SJCRH30 (cell line): ENCODE measurements around the gene OR4K14. TPM values are rescaled to one million over a fixed set of nuclear protein-coding genes. Genes with fewer than 3 reads are reported as not detected.

Experiments
- total RNA-seq: library from RNA; depleted of rRNA; stranded (reverse); fragments of >200 nt; shearing (Covaris generic); gene quantifications from 2 replicates; pipeline ENCODE4 v1.2.3, GENCODE V29; 2014; rRNA removed

OR4K14 gene
- total RNA-seq, 1 experiment from 2014 or later, result not detected

Other genes with a start within 250 kb of the OR4K14 start
- gene OR4M1, start 245.8 kb downstream of the OR4K14 start, total RNA-seq, result not detected in 2 replicates
- not detected in 2 replicates for gene OR4N2, start 215.5 kb downstream of the OR4K14 start, total RNA-seq
- not detected in 2 replicates for gene OR4K2, start 144.2 kb downstream of the OR4K14 start, total RNA-seq
- not detected in 2 replicates for gene OR4K5, start 98.7 kb downstream of the OR4K14 start, total RNA-seq
- not detected in 2 replicates for gene OR4K1, start 88.4 kb downstream of the OR4K14 start, total RNA-seq
- not detected in 2 replicates for gene OR4K15, start 43.7 kb downstream of the OR4K14 start, total RNA-seq
- gene OR4Q2, start 17.1 kb downstream of the OR4K14 start, total RNA-seq, result not detected in 2 replicates
- gene OR4K13, start 16.7 kb upstream of the OR4K14 start, total RNA-seq, result not detected in 2 replicates
- not detected in 2 replicates for gene OR4L1, start 40.7 kb upstream of the OR4K14 start, total RNA-seq
- gene OR4K17, start 91.4 kb upstream of the OR4K14 start, total RNA-seq, result 0.14 TPM in 1 of 2 replicates, not detected in the other
- not detected in 2 replicates for gene OR4N5, start 119.5 kb upstream of the OR4K14 start, total RNA-seq
- gene OR11G2, start 171.6 kb upstream of the OR4K14 start, total RNA-seq, result not detected in 2 replicates
- gene OR11H6, start 204.4 kb upstream of the OR4K14 start, total RNA-seq, result not detected in 2 replicates
- gene OR11H7, start 209.7 kb upstream of the OR4K14 start, total RNA-seq, result not detected in 2 replicates
- gene OR11H4, start 220.0 kb upstream of the OR4K14 start, total RNA-seq, result not detected in 2 replicates